ENCODE data around the gene TGFBR1.

DNA sequence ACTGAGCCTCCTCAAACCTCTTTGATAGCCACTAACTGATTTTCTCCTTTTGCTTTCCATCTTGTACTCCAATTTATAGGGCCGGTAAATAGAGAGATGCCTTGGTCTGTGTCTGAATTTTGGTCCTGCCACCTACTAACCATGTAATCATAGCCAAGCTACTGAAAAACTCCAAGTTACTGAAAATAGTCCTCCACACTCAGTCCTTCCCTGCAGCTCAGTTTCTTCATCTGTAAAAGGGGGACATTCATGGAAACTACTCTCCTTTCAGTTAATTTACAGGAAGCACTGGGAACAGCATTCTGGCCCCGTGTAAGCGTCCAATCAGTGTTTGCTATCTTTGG, 30.0 kb upstream of the TGFBR1 start:
- TF ChIP-seq, protein P1, sequence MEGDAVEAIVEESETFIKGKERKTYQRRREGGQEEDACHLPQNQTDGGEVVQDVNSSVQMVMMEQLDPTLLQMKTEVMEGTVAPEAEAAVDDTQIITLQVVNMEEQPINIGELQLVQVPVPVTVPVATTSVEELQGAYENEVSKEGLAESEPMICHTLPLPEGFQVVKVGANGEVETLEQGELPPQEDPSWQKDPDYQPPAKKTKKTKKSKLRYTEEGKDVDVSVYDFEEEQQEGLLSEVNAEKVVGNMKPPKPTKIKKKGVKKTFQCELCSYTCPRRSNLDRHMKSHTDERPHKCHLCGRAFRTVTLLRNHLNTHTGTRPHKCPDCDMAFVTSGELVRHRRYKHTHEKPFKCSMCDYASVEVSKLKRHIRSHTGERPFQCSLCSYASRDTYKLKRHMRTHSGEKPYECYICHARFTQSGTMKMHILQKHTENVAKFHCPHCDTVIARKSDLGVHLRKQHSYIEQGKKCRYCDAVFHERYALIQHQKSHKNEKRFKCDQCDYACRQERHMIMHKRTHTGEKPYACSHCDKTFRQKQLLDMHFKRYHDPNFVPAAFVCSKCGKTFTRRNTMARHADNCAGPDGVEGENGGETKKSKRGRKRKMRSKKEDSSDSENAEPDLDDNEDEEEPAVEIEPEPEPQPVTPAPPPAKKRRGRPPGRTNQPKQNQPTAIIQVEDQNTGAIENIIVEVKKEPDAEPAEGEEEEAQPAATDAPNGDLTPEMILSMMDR (IDR thresholded peaks at IDR 0.05): no peak
- no peak for TF ChIP-seq POLR2A (IDR thresholded peaks at IDR 0.05)

Measured in tibial nerve (tissue), 3 donors.